ENCODE measurements around the gene CACNA1H. TPM values are rescaled to one million over a fixed set of nuclear protein-coding genes. Genes with fewer than 3 reads are reported as not detected.

Gene CACNA1H
- total RNA-seq, 3 donors from 2014 or later (not counting 1 experiment from before 2014, with no cell fraction given): 1.1 to 1.5 (median 1.3) TPM

DNA sequence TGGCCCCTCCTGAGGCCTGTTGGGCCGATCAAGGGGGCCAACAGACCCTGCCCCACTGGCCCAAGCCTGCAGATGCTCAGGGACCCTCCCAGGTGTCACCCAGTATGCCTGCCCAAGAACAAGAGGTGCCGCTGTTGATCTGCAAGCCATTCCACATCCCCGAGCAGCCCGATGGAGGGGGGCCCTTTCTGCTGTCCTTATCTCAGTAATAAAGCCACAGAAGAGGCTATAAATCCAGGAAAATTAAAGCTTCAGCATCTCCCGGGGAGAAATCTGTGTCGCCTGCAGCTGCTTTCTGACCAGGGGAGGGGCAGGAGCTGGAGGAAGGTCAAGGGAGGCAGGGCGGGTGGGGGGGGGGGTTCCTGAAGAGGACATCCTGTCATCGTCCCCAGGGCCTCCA lies 11.7 kb upstream of the CACNA1H start:
- H3K27ac ChIP-seq (ENCODE audit: low read length): no peak overlapping the region
- DNase-seq: no peak
- no peaks in the 10 kb centered on the region for H3K36me3 Mint-ChIP-seq

DNA sequence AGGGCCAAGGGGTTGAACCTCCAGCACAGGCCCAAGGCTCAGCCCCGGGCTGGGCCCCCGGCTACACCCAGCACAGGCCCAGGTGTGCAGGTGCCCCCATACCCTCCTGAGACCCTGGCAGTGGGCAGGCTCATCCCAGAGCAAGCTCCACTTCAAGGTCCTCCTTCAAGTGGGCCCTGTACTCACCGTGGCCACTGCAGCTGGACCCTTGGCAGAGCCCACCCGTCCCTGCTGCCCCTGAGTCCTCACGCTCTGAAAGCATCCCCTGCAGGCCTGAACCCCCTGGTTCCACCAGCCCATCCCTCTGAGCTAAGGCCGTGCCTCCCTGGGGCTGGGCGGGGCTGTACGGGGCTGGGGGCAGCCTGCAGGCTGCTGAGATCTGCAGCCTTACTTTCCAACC lies 11.2 kb upstream of the CACNA1H start:
- Histone ChIP-seq H3K4me3 (ENCODE audit: low read length) (no peak overlapping the region), H3K27me3 (ENCODE audit: control insufficient read depth, insufficient read depth, low read length) (no peaks in the 10 kb centered on the region), H3K27ac (ENCODE audit: low read length) (no peak overlapping the region), H3K4me1 (ENCODE audit: control insufficient read depth, insufficient read depth, low read length) (no peaks in the 10 kb centered on the region), H3K9me3 (ENCODE audit: control insufficient read depth, insufficient read depth, low read length) (no peaks in the 10 kb centered on the region), H3K36me3 (ENCODE audit: control insufficient read depth, insufficient read depth, low read length) (no peaks in the 10 kb centered on the region)
- 80% methylated on average over 8 of the region's 8 CpGs for WGBS (ENCODE audit: insufficient coverage)
- ATAC-seq (peak in 1 of 3 donors; percentile 21), DNase-seq (no peak)
- intact Hi-C loops (cut with micrococcal nuclease): no loop called here
- TF ChIP-seq, protein P1, sequence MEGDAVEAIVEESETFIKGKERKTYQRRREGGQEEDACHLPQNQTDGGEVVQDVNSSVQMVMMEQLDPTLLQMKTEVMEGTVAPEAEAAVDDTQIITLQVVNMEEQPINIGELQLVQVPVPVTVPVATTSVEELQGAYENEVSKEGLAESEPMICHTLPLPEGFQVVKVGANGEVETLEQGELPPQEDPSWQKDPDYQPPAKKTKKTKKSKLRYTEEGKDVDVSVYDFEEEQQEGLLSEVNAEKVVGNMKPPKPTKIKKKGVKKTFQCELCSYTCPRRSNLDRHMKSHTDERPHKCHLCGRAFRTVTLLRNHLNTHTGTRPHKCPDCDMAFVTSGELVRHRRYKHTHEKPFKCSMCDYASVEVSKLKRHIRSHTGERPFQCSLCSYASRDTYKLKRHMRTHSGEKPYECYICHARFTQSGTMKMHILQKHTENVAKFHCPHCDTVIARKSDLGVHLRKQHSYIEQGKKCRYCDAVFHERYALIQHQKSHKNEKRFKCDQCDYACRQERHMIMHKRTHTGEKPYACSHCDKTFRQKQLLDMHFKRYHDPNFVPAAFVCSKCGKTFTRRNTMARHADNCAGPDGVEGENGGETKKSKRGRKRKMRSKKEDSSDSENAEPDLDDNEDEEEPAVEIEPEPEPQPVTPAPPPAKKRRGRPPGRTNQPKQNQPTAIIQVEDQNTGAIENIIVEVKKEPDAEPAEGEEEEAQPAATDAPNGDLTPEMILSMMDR (IDR thresholded peaks at IDR 0.05): no peak
- H3K36me3 Mint-ChIP-seq: no peaks in the 10 kb centered on the region
- H3K27me3 Mint-ChIP-seq (ENCODE audit: low read depth in 2 of 2): no peaks in the 10 kb centered on the region
- no peaks in the 10 kb centered on the region for H3K9me3 Mint-ChIP-seq
- H3K4me1 Mint-ChIP-seq: no peaks in the 10 kb centered on the region
- H3K27ac Mint-ChIP-seq: no peak overlapping the region
- no peak overlapping the region for H3K4me3 Mint-ChIP-seq

More for the DNA sequence above, 11.7 kb upstream of the CACNA1H start:
- H3K9me3 Mint-ChIP-seq: no peaks in the 10 kb centered on the region
- Histone ChIP-seq H3K4me1 (ENCODE audit: control insufficient read depth, insufficient read depth, low read length) (no peaks in the 10 kb centered on the region), H3K4me3 (ENCODE audit: low read length) (no peak overlapping the region), H3K9me3 (ENCODE audit: control insufficient read depth, insufficient read depth, low read length) (no peaks in the 10 kb centered on the region), H3K36me3 (ENCODE audit: control insufficient read depth, insufficient read depth, low read length) (no peaks in the 10 kb centered on the region), H3K27me3 (ENCODE audit: control insufficient read depth, insufficient read depth, low read length) (no peaks in the 10 kb centered on the region)
- H3K27ac Mint-ChIP-seq: no peak overlapping the region
- no peaks in the 10 kb centered on the region for H3K4me1 Mint-ChIP-seq
- TF ChIP-seq, protein P1 (IDR thresholded peaks at IDR 0.05): no peak
- no peak overlapping the region for H3K4me3 Mint-ChIP-seq
- intact Hi-C loops (cut with micrococcal nuclease): no loop called here
- WGBS (ENCODE audit: insufficient coverage): 58% methylated on average over 7 of the region's 8 CpGs
- no peaks in the 10 kb centered on the region for H3K27me3 Mint-ChIP-seq (ENCODE audit: low read depth in 2 of 2)
- ATAC-seq: no peak

DNA sequence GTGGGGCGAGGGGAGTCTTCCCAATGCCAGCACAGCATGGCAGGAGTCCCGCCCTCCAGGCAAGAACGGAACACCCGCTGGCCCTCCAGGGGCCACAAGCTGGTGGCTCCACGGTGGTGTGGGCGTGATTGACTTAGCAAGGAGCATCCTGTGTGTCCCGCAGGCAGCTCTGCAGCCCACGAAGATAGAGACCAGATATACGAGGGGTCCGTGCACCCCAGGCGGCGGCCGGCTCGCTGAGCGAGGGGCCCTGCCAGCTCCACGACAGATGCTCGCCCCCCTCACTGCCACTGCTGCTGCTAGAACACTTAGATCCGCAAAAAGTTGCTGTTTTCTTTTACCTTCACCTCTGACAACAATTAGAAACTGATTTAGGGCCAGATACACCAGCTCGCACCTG lies 10.0 kb upstream of the CACNA1H start:
- Mint-ChIP-seq H3K4me1 (no peaks in the 10 kb centered on the region), H3K4me3 (no peak overlapping the region), H3K27ac (no peak overlapping the region), H3K9me3 (peaks cover 0 to 2% of the 10 kb centered on the region in 2 donors), H3K27me3 (ENCODE audit: low read depth in 2 of 2) (no peaks in the 10 kb centered on the region), H3K36me3 (no peaks in the 10 kb centered on the region)
- Histone ChIP-seq H3K4me3 (ENCODE audit: low read length) (no peak overlapping the region), H3K36me3 (ENCODE audit: control insufficient read depth, insufficient read depth, low read length) (no peaks in the 10 kb centered on the region), H3K9me3 (ENCODE audit: control insufficient read depth, insufficient read depth, low read length) (no peaks in the 10 kb centered on the region), H3K27me3 (ENCODE audit: control insufficient read depth, insufficient read depth, low read length) (no peaks in the 10 kb centered on the region), H3K4me1 (ENCODE audit: control insufficient read depth, insufficient read depth, low read length) (no peaks in the 10 kb centered on the region), H3K27ac (ENCODE audit: low read length) (no peak overlapping the region)
- 80% methylated on average over 19 of the region's 19 CpGs for WGBS (ENCODE audit: insufficient coverage)
- TF ChIP-seq, protein P1 (IDR thresholded peaks at IDR 0.05): no peak
- intact Hi-C loops (cut with micrococcal nuclease): no loop called here
- no peak for ATAC-seq
- DNase-seq: no peak

DNA sequence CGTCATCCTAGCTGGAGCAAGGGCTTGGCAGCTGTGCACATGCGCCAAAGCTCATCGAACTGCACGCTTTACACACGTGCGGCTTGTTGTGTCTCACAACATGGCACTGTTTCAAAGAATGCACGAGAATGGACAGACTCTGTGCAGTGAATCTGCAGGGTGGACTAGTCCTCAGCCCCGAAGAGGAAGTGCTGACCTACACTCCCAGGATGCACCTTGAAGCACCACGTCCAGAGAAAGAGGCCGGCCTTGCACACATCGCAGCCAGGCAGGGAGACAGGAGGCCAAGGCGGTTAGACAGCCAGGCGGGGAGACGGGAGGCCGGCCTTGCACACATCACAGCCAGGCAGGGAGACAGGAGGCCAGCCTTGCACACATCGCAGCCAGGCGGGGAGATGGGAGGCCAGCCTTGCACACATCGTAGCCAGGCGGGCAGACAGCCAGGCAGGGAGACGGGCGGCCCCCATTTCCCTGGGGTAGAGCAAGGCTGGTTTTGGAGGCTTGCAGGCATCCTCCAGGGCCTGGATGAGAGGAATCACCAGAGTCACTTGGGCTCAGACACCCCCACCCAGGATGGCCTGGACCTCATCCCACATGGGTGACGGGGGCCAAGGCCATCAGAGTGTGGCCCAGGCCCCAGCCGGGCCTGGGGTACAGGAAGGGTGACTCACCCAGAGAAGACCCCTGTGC lies 9.0 kb upstream of the CACNA1H start:
- no peaks in the 10 kb centered on the region for H3K27me3 ChIP-seq (ENCODE audit: control insufficient read depth, insufficient read depth, low read length)
- no peaks in the 10 kb centered on the region for H3K27me3 Mint-ChIP-seq (ENCODE audit: low read depth in 2 of 2)
- no peaks in the 10 kb centered on the region for H3K4me1 ChIP-seq (ENCODE audit: control insufficient read depth, insufficient read depth, low read length)
- DNase-seq (no peak), ATAC-seq (no peak)
- H3K4me3 Mint-ChIP-seq: no peak overlapping the region
- no peaks in the 10 kb centered on the region for H3K36me3 ChIP-seq (ENCODE audit: control insufficient read depth, insufficient read depth, low read length)
- TF ChIP-seq, protein P1 (IDR thresholded peaks at IDR 0.05): no peak
- peaks cover 0 to 2% of the 10 kb centered on the region in 2 donors for H3K9me3 Mint-ChIP-seq
- no peaks in the 10 kb centered on the region for H3K36me3 Mint-ChIP-seq
- H3K4me1 Mint-ChIP-seq: no peaks in the 10 kb centered on the region
- H3K4me3 ChIP-seq (ENCODE audit: low read length): no peak overlapping the region
- no peaks in the 10 kb centered on the region for H3K9me3 ChIP-seq (ENCODE audit: control insufficient read depth, insufficient read depth, low read length)
- intact Hi-C loops (cut with micrococcal nuclease): no loop called here
- WGBS (ENCODE audit: insufficient coverage): 82% methylated on average over 23 of the region's 23 CpGs
- H3K27ac ChIP-seq (ENCODE audit: low read length): no peak overlapping the region
- H3K27ac Mint-ChIP-seq: no peak overlapping the region

Measured in natural killer cell (primary cell).